Esophagus (tissue), 2 donors: ENCODE results near the gene PDLIM7. TPM values are rescaled to one million over a fixed set of nuclear protein-coding genes. Genes with fewer than 3 reads are reported as not detected.

Experiments used
- H3K27ac ChIP-seq, 2 donors: one replicate each; pipeline ENCODE4 v1.5.1; 2013; ENCODE audit warnings: low read depth in 2 of 2, mild to moderate bottlenecking in 2 of 2, inconsistent platforms in 1 of 2, low read length in 1 of 2, moderate library complexity in 1 of 2
- H3K27me3 ChIP-seq, 2 donors: one replicate each; pipeline ENCODE4 v1.6.1; 2013; ENCODE audit warnings: low read length in 2 of 2, control low read depth in 1 of 2, mild to moderate bottlenecking in 1 of 2; ENCODE audit not compliant: insufficient read depth in 2 of 2, control insufficient read depth in 1 of 2
- H3K36me3 ChIP-seq, 2 donors: one replicate each; pipeline ENCODE4 v1.6.1; 2013; ENCODE audit warnings: low read length in 1 of 2; ENCODE audit not compliant: control insufficient read depth in 2 of 2, insufficient read depth in 2 of 2
- H3K4me1 ChIP-seq, 2 donors: one replicate each; pipeline ENCODE4 v1.6.1; 2013; ENCODE audit warnings: low read length in 1 of 2; ENCODE audit not compliant: control insufficient read depth in 2 of 2, insufficient read depth in 2 of 2
- H3K4me3 ChIP-seq, 2 donors: one replicate each; pipeline ENCODE4 v1.5.1; 2013; ENCODE audit warnings: low read length in 2 of 2, mild to moderate bottlenecking in 2 of 2, low read depth in 1 of 2, moderate library complexity in 1 of 2
- H3K9me3 ChIP-seq, 2 donors: one replicate each; pipeline ENCODE4 v1.6.1; 2013; ENCODE audit warnings: mild to moderate bottlenecking in 2 of 2, low read depth in 1 of 2, low read length in 1 of 2, moderate library complexity in 1 of 2; ENCODE audit not compliant: control insufficient read depth in 2 of 2, insufficient read depth in 1 of 2
- whole genome bisulfite sequencing, 2 donors: extraction: QIAGEN DNeasy Blood & Tissue Kit; methylation state at CpG; one replicate each; pipeline ENCODE4 v1.1.7; 2013; 5-methylcytosine and 5-hydroxymethylcytosine counted together
- polyA plus RNA-seq, 2 donors: library from polyadenylated mRNA; stranded (reverse); fragments of 200-250 nt; gene quantifications; one replicate each; pipeline ENCODE4 v1.2.3, GENCODE V29; 2013
- donor health status: healthy with polysubstance abuse.
- donor health status: Bipolar disorder and iron deficiency.

PDLIM7 gene
- polyA plus RNA-seq, 2 donors: 65.4 to 102 TPM

- Histone ChIP-seq H3K9me3 (no peaks in the 10 kb centered on the region), H3K4me3 (no peak overlapping the region), H3K4me1 (no peaks in the 10 kb centered on the region), H3K27me3 (no peaks in the 10 kb centered on the region), H3K36me3 (peaks cover 20 to 34% of the 10 kb centered on the region in 2 donors), H3K27ac (peak overlapping the region in 1 of 2 donors; percentile 2)
- WGBS, 2 donors: 61 to 66% methylated on average over 8 of the region's 8 CpGs
Observed at GRCh38 chr5:177508837-177509236, 11.4 kb upstream of the PDLIM7 start.

DNA sequence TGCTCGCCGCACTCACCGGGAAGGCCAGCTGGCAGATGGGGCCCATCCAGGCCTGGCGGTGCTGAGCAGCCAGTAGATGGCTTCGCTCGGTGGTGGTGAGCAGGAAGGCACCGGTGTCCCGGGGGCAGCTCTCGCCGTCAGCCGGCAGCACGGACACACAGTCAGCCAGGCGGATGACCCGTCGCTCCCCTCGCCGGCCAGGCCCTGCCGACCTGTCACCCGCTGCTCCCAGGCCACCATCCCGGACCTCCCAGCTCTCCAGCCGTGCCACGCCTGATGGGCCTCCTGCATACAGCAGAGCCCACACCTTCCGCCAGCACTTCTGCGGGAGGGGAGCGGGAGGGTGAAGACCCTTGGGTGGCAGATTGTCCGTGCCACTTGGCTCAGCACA, 10.8 kb upstream of the PDLIM7 start:
- Histone ChIP-seq H3K27ac (no peak overlapping the region), H3K9me3 (no peaks in the 10 kb centered on the region), H3K4me1 (no peaks in the 10 kb centered on the region), H3K27me3 (no peaks in the 10 kb centered on the region), H3K4me3 (no peak overlapping the region), H3K36me3 (peaks cover 20 to 32% of the 10 kb centered on the region in 2 donors)
- WGBS, 2 donors: 83 to 84% methylated on average over 24 to 26 of the region's 26 CpGs

- Histone ChIP-seq H3K27ac (no peak overlapping the region), H3K36me3 (peaks cover 19 to 27% of the 10 kb centered on the region in 2 donors), H3K4me3 (no peak overlapping the region), H3K9me3 (no peaks in the 10 kb centered on the region), H3K4me1 (no peaks in the 10 kb centered on the region), H3K27me3 (no peaks in the 10 kb centered on the region)
- 77 to 86% methylated on average over 17 of the region's 17 CpGs for WGBS, 2 donors
Observed at GRCh38 chr5:177507596-177508220, 10.3 kb upstream of the PDLIM7 start.

- WGBS, 2 donors: 77 to 84% methylated on average over 9 of the region's 9 CpGs
- no peaks in the 10 kb centered on the region for H3K27me3 ChIP-seq
- H3K9me3 ChIP-seq: no peaks in the 10 kb centered on the region
- no peak overlapping the region for H3K4me3 ChIP-seq
- no peaks in the 10 kb centered on the region for H3K4me1 ChIP-seq
- peaks cover 14 to 21% of the 10 kb centered on the region in 2 donors for H3K36me3 ChIP-seq
- no peak overlapping the region for H3K27ac ChIP-seq
Observed at GRCh38 chr5:177507165-177507564, 9.8 kb upstream of the PDLIM7 start.

GRCh38 chr5:177505075-177505474, 7.7 kb upstream of the PDLIM7 start:
- WGBS, 2 donors: 94 to 98% methylated on average over 4 of the region's 4 CpGs
- Histone ChIP-seq H3K9me3 (no peaks in the 10 kb centered on the region), H3K27me3 (no peaks in the 10 kb centered on the region), H3K4me1 (peaks cover 0 to 2% of the 10 kb centered on the region in 2 donors), H3K4me3 (no peak overlapping the region), H3K36me3 (peaks cover 0 to 6% of the 10 kb centered on the region in 2 donors), H3K27ac (no peak overlapping the region)

GRCh38 chr5:177504086-177505056, 7.0 kb upstream of the PDLIM7 start:
- Histone ChIP-seq H3K4me1 (peaks cover 0 to 2% of the 10 kb centered on the region in 2 donors), H3K27me3 (no peaks in the 10 kb centered on the region), H3K27ac (no peak overlapping the region), H3K4me3 (no peak overlapping the region), H3K9me3 (no peaks in the 10 kb centered on the region), H3K36me3 (peaks cover 0 to 6% of the 10 kb centered on the region in 2 donors)
- WGBS, 2 donors: 89 to 93% methylated on average over 40 to 47 of the region's 47 CpGs

DNA sequence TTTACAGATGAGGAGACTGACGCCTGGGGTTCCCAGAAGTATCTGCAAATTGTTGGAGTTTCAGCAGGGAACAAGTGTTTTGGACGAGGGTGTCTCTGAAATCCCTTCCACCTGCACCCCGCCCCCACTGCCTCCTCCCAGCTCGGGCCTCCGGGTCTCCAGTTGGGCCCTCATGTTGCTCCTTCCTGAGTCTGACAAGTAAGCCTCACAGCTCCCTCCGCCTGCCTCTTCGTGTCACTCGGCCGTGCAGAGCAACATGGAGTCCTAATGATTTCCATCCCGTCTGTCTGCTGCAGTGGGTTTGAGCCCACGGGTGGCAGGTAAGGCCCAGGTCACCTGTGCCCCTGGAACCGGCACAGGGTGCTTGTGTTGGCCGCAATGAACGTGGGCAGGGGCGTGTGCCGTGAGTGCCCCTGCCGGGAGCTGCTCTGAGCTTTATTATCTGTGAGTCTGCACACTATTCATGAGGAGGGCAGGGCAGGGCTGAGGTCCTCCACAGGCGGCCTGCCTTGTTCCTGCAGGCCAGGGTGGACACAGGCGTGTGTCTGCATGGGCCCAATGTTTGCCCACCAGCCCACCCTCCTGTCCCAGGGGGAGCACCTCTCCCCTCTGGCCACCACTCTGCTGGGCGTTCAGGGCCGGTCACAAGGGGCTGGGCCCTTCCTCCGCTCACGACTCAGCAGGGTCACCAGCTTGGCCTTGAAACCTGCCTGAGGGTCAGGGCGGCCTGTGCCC, 6.1 kb upstream of the PDLIM7 start:
- Histone ChIP-seq H3K4me1 (peaks cover 0 to 2% of the 10 kb centered on the region in 2 donors), H3K27me3 (no peaks in the 10 kb centered on the region), H3K27ac (no peak overlapping the region), H3K36me3 (peaks cover 0 to 6% of the 10 kb centered on the region in 2 donors), H3K9me3 (no peaks in the 10 kb centered on the region), H3K4me3 (no peak overlapping the region)
- 82 to 86% methylated on average over 24 of the region's 24 CpGs for WGBS, 2 donors

DNA sequence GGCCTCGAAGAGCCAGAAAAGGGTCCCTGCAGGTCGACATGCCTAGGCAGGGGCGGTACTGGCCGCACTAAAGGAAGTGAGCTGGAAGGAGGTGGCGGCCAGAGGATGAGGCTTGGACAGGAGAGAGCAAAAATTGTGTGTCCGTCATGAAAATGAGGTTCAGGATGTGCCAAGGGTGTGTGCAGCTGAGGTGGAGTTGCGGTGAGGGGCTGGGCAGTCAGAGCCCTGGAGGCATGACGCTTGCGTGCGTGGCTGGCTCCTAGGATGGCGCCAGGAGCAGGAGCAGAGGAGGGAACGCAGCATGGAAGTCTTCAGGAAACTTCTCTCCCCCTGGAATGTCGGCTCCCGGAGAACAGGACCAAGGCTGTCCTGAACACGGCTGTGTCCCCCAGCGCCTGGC, 5.5 kb upstream of the PDLIM7 start:
- WGBS, 2 donors: 58 to 73% methylated on average over 16 of the region's 16 CpGs
- Histone ChIP-seq H3K9me3 (no peaks in the 10 kb centered on the region), H3K36me3 (peaks cover 0 to 6% of the 10 kb centered on the region in 2 donors), H3K27me3 (no peaks in the 10 kb centered on the region), H3K27ac (no peak overlapping the region), H3K4me3 (no peak overlapping the region), H3K4me1 (peaks cover 0 to 6% of the 10 kb centered on the region in 2 donors)

- Histone ChIP-seq H3K9me3 (no peaks in the 10 kb centered on the region), H3K27me3 (no peaks in the 10 kb centered on the region), H3K27ac (no peak overlapping the region), H3K4me1 (peaks cover 0 to 6% of the 10 kb centered on the region in 2 donors), H3K4me3 (no peak overlapping the region), H3K36me3 (peaks cover 0 to 6% of the 10 kb centered on the region in 2 donors)
- WGBS, 2 donors: 59 to 61% methylated on average over 9 of the region's 9 CpGs
Observed at GRCh38 chr5:177501874-177502678, 4.7 kb upstream of the PDLIM7 start.
